Left cardiac atrium (tissue), 4 donors: ENCODE measurements around the gene CFAP100. TPM values are rescaled to one million over a fixed set of nuclear protein-coding genes. Genes with fewer than 3 reads are reported as not detected.

Experiments used
- ATAC-seq, 2 donors: fragments of 200-7000 bp; cut with Tn5 transposase; one replicate each; pipeline ENCODE4 v1.9.1; 2020; ENCODE audit warnings: mild to moderate bottlenecking in 2 of 2, moderate library complexity in 2 of 2
- DNase-seq: peaks from one replicate; pipeline ENCODE4 v3.0.0-alpha.2; 2020
- intact Hi-C, 2 donors: fragments of 100-400 bp; cut with DNase I; formaldehyde crosslinking; loops; one replicate each; pipeline versions ENCODE4 v1.14.1 to v1.15.1; 2022 to 2023
- total RNA-seq, 2 donors: library from RNA; stranded (reverse); fragmentation: NEBNext Ultra II Directional; extraction: Animal tissue kit (Norgen Biotek cat#: 25700); gene quantifications; one replicate each; pipeline ENCODE4 v1.2.1, GENCODE V29; 2021
- donor health status: DM: no; HTN: yes; CAD: no.
- donor health status: DM: no; HTN: yes; CAD: no; lungs with severe emphysema.
- donor health status: DM: yes; HTN: yes; CAD: no.
- donor health status: Dilated cardiomyopathy.

The CFAP100 gene
- total RNA-seq, 2 donors from 2014 or later, result not detected

DNA sequence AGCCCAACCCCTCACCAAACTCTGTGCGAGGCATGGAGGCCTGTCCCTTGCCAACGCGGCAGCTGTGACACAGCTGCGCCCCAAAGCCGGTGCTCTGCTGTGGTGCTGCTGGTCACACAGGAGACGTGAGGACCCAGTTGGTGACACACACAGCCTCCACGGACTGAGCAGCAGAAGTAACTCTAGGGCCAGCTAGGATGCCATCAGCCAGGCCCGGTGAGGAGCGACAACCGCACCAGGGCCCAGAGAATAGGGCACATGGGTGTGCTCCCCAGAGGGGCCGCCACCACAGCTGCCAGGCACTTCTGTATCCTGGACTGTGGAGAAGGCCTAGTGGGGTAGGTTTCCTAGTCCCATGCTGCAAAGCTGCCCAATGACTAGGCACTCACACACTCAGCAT lies 70.3 kb downstream of the CFAP100 start:
- ATAC-seq, result no peak
- intact Hi-C loops, result no loop called here
- no peak for DNase-seq

GRCh38 chr3:126465928-126466544 lies 71.3 kb downstream of the CFAP100 start:
- DNase-seq (peak; percentile 45), ATAC-seq (peak in 1 of 2 donors; percentile 16)
- intact Hi-C loops, result no loop called here

- ATAC-seq (peak in 1 of 2 donors; percentile 46), DNase-seq (no peak)
- intact Hi-C loops, result no loop called here
These were observed 72.3 kb downstream of the CFAP100 start for GRCh38 chr3:126466886-126467610.

DNA sequence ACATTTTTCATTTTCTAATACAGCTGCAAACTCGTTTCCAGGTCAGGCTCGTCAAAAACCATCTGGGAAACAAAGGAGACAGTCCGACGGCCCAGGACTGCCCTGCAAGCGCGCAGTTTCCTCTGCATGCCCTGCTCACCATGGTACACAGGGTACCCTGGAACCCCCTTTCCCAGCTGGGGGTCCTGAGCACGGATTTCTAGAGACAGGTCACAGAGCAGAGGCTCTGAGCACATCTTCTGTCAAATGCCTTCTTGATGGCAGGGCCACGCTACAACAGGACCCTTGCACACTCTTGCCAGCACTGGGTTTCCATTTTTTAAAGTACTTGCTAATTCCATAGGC lies 72.9 kb downstream of the CFAP100 start:
- DNase-seq (no peak), ATAC-seq (no peak)
- intact Hi-C loops, result no loop called here

- no peak for ATAC-seq
- intact Hi-C loops, result no loop called here
- no peak for DNase-seq
These were observed 73.6 kb downstream of the CFAP100 start for GRCh38 chr3:126468028-126468891.

DNA sequence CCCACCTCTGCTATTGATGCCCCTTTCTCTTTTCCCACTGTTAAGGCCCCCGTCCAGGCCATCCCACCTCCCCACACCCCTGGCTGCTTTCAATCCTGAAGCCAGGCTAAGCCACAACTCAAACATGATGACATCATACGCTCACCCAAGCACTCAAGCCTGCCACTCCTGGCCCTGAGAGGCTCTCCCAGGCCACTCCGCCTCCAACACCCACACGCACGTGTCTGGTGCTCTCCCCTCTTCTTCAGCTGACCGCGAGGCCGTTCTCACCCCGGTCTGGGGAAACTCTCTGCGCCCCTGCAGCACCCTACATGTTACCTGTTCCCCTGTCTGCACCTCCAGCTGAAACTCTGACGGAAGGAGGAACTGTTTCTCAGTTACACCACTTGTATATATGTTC lies 74.8 kb downstream of the CFAP100 start:
- intact Hi-C loops, result no loop called here
- ATAC-seq (peak in 1 of 2 donors; percentile 21), DNase-seq (no peak)

GRCh38 chr3:126472277-126473006 lies 77.7 kb downstream of the CFAP100 start:
- ATAC-seq, result peak in 1 of 2 donors; percentile 30
- intact Hi-C loops, result loop anchor here in 1 of 2 donors (5.0 kb wide), 1 partner anchor 215 kb away; no protein-coding TSS in a partner anchor
- peak; percentile 69 for DNase-seq

DNA sequence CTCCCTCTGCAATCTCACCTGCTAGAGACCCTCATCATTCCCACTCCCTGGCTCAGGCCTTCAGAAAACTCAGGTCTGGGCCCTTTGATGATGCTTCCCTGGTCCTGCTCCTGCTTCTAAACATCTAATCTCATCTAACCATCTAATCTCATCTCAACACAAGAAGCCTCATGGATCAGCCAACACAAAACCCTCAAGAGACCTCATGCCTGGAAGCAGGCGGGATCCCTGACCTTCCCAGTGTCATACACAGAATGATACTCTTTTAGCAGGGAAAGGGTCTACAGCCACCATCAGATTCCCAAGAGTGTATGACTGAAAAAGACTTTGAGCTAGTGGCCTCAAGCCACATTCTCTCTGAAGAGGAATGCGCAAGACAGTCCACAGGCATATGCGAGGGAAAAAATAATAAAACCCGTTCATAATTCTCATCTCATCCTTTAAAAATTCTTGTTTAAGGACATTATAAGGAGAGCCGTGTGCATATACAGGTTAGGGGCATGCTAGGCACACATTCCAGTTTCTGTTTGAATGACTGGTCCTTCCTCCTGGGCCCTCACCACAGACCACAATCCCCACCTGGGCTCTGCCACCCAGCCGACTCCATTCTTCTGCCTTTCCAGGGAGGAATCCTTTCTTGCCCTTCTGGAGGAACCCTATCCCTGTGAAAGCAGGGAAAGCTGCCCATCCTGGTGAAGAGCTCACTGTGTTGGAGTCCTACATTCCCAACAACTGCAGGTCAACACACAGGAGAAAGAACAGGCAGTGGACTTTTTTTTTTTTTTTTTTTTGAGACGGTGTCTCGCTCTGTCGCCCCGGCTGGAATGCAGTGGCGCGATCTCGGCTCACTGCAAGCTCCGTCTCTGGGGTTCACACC lies 78.8 kb downstream of the CFAP100 start:
- intact Hi-C loops, result loop anchor here in 1 of 2 donors (5.0 kb wide), 1 partner anchor 216 kb away; no protein-coding TSS in a partner anchor
- DNase-seq (no peak), ATAC-seq (no peak)

- peak; percentile 49 for DNase-seq
- intact Hi-C loops, result loop anchor here in 1 of 2 donors (5.0 kb wide), 1 partner anchor 217 kb away; no protein-coding TSS in a partner anchor
These were observed 80.0 kb downstream of the CFAP100 start for GRCh38 chr3:126474498-126475412.

DNA sequence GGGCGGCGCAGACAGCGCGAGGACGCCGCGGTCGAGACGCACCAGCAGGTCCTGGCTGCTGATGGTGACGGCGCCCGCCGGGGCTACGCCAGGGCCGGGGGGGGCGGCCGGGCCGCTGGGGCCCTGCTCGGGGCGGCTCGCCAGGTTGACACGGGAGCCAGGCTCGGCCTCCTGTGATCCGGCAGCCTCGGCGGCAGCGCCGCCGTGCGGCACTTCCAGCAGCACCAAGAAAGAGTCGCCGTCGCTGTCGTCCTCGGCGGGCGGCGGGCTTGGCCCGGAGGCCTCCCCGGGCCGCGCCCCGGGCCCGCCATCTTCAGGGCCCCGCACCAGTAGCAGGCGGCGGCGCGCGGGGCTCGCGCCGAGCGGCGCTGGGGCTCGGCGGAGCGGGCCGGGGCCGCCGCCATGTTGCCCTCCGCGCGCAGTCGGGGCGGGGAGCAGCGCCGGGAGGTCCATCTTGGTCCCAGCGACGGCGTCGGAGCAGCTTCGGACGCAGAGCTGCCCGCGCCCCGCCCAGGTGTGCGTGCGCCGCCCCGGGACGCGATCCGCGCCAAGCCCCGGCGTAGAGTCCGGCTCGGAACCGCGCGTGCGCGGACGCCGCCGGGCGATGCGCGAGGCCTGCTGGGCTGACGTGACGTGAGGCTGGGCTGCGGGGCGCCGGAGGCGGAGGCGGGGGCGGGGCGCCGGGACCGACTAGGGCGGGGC lies 80.9 kb downstream of the CFAP100 start, which contains the start of gene ZXDC:
ZXDC (minus strand) TSS at position 479 of the 702 bp plus-strand sequence; CDS start at position 453, 26 bp downstream.
- DNase-seq (peak; percentile 96), ATAC-seq (peak; percentile 87 to 95)
- intact Hi-C loops, result no loop called here

More at GRCh38 chr3:126474498-126475412, 80.0 kb downstream of the CFAP100 start:
- peak in 1 of 2 donors; percentile 2 for ATAC-seq

- ATAC-seq (peak; percentile 9 to 62), DNase-seq (peak; percentile 67)
- intact Hi-C loops, result no loop called here
These were observed 81.7 kb downstream of the CFAP100 start for GRCh38 chr3:126476166-126477060.

- DNase-seq (no peak), ATAC-seq (no peak)
- intact Hi-C loops, result no loop called here
These were observed 82.3 kb downstream of the CFAP100 start for GRCh38 chr3:126477061-126477380.

GRCh38 chr3:126478581-126479310 lies 84.0 kb downstream of the CFAP100 start:
- intact Hi-C loops, result no loop called here

DNA sequence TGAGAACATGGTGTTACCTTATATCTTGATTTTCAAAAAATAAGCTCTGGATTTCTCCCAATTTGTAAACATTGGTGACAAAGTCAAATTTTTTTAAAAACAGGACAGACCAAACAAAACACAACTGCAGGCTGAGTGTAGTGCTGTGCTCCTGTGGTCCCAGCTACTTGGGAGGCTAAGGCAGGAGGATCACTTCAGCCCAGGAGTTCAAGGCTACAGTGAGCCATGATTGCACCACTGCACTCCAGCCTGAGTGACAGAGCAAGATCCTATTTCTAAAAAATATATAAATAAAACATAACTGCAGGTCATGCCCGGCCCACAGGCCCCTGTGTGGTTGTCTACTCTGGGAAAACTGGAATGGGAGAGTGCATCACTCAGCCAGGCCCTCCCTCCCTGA lies 84.9 kb downstream of the CFAP100 start:
- intact Hi-C loops, result no loop called here
- ATAC-seq (no peak), DNase-seq (no peak)

More at GRCh38 chr3:126478581-126479310, 84.0 kb downstream of the CFAP100 start:
- DNase-seq (no peak), ATAC-seq (no peak)

DNA sequence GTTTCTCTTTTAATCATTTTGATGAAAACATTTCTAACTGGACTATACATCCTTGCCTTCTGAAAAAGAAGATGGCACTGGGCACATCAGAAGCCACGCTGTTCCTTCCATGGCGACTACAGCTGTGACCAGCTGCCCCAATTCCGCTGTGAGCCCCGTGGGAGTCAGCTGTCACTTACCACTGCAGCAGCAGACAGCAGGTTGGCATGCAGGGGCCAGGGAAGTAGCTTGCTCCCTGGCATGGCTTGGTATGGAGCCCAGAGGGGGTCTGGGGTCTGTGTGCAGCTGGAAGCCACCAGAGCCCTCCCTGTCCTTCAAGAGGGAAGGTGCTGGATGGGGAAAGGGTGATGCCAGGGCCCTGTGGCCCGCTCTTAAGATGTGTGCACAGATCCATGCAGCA lies 85.5 kb downstream of the CFAP100 start:
- DNase-seq, result no peak
- intact Hi-C loops, result no loop called here
- no peak for ATAC-seq
